Panc1 (cell line): ENCODE results near the gene MAPKBP1. TPM values are rescaled to one million over a fixed set of nuclear protein-coding genes. Genes with fewer than 3 reads are reported as not detected.

ENCODE experiments used
- ATAC-seq: fragments of 200-7000 bp; cut with Tn5 transposase; 2 replicates; pipeline ENCODE4 v1.9.1; 2020; ENCODE audit warnings: mild to moderate bottlenecking, moderate library complexity
- BruUV-seq: library from RNA; stranded (reverse); fragments of 400-500 nt; replicated peaks from 2 replicates; lab custom pipeline; 2021; lab: Mats Ljungman, UMichigan
- CTCF ChIA-PET: fragments of 300-600 bp; sonication (Branson Sonifier 250); formaldehyde crosslinking; loops from one replicate; lab custom pipeline; 2022; ENCODE audit warnings: antibody characterized with exemption; lab: Charles Lee
- POLR2A ChIA-PET: fragments of 300-600 bp; sonication (Branson Sonifier 250); formaldehyde crosslinking; loops from one replicate; lab custom pipeline; 2022; ENCODE audit warnings: antibody characterized with exemption; lab: Charles Lee
- DNase-seq: peaks from one replicate; pipeline ENCODE4 v3.0.0-alpha.2; 2010; ENCODE audit warnings: low read depth, low spot score
- H3K27ac ChIP-seq: 2 replicates; pipeline ENCODE4 v1.5.1; 2011; ENCODE audit warnings: mild to moderate bottlenecking, low read length, inconsistent platforms
- H3K27me3 ChIP-seq: fragments of 200-500 bp; sonication (Bioruptor generic); 2 replicates; pipeline ENCODE4 v1.6.0; 2014; ENCODE audit warnings: low read length, inconsistent platforms; ENCODE audit not compliant: control insufficient read depth, insufficient read depth
- H3K36me3 ChIP-seq: fragments of 200-500 bp; sonication (Bioruptor generic); 2 replicates; pipeline ENCODE4 v1.5.1; 2014; ENCODE audit warnings: inconsistent platforms, mild to moderate bottlenecking, low read length, moderate library complexity; ENCODE audit not compliant: control insufficient read depth, insufficient read depth
- H3K4me1 ChIP-seq: 2 replicates; pipeline ENCODE4 v1.5.1; 2011; ENCODE audit warnings: inconsistent platforms, mild to moderate bottlenecking, low read length, moderate library complexity; ENCODE audit not compliant: control insufficient read depth, insufficient read depth
- H3K4me3 ChIP-seq, 2 experiments: 2 replicates each; pipeline ENCODE4 v1.5.1; 2011 to 2012; ENCODE audit warnings: low read depth in 2 of 2, low read length in 2 of 2, mild to moderate bottlenecking in 2 of 2, inconsistent platforms in 1 of 2, moderate library complexity in 1 of 2
- H3K9me3 ChIP-seq: fragments of 200-500 bp; sonication (Bioruptor generic); 2 replicates; pipeline ENCODE4 v1.5.1; 2014; ENCODE audit warnings: low read depth, mild to moderate bottlenecking, inconsistent platforms, low read length, moderate library complexity; ENCODE audit not compliant: control insufficient read depth, insufficient read depth
- CTCF ChIP-seq: fragments of 450-650 bp; IDR thresholded peaks from 2 replicates; pipeline ENCODE4 v1.5.1; 2017; ENCODE audit warnings: mild to moderate bottlenecking
- POLR2AphosphoS5 ChIP-seq: IDR thresholded peaks from 2 replicates; pipeline ENCODE4 v1.6.1; 2012; ENCODE audit warnings: mild to moderate bottlenecking, low read depth, low read length, moderate library complexity
- REST ChIP-seq, 2 experiments: IDR thresholded peaks; 2 replicates each; pipeline ENCODE4 v1.6.1; 2011 to 2012; ENCODE audit warnings: low read depth in 2 of 2, control low read depth in 1 of 2, low read length in 1 of 2, mild to moderate bottlenecking in 1 of 2, moderate library complexity in 1 of 2; ENCODE audit not compliant: insufficient read depth in 1 of 2
- SIN3A ChIP-seq: IDR thresholded peaks from 2 replicates; pipeline ENCODE4 v1.6.1; 2012; ENCODE audit warnings: low read depth, mild to moderate bottlenecking, low read length, moderate library complexity, borderline replicate concordance; ENCODE audit not compliant: insufficient read depth
- TCF7L2 ChIP-seq: IDR thresholded peaks from 2 replicates; pipeline ENCODE4 v1.6.1; 2011; ENCODE audit warnings: mild to moderate bottlenecking, low read depth, low read length, inconsistent platforms
- in situ Hi-C: cut with HindIII; loops from 2 replicates; pipeline ENCODE4 v1.10.0; 2016; ENCODE audit warnings: low sequenced_read_pairs, low pct_unique_long_range_greater_than_20kb
- intact Hi-C: fragments of 100-400 bp; cut with micrococcal nuclease; formaldehyde crosslinking; loops from one replicate; pipeline ENCODE4 v1.10.0; 2022; ENCODE audit not compliant: unreplicated experiment
- total RNA-seq: library from RNA; stranded (reverse); gene quantifications from one replicate; pipeline ENCODE4 v1.2.1, GENCODE V29; 2021; ENCODE audit not compliant: unreplicated experiment

The MAPKBP1 gene
- total RNA-seq, 1 experiment from 2014 or later, result 38.4 TPM

GRCh38 chr15:41788262-41788661 lies 14.0 kb downstream of the MAPKBP1 start:
- intact Hi-C loops, result no loop called here
- no peaks in the 10 kb centered on the region for H3K36me3 ChIP-seq
- H3K27me3 ChIP-seq, result no peaks in the 10 kb centered on the region
- POLR2A ChIA-PET, result no interaction called here
- no peak overlapping the region for H3K4me3 ChIP-seq
- H3K4me1 ChIP-seq, result peaks cover 22% of the 10 kb centered on the region
- DNase-seq (no peak), ATAC-seq (no peak)
- in situ Hi-C loops, result no loop called here
- H3K9me3 ChIP-seq, result no peaks in the 10 kb centered on the region
- CTCF ChIA-PET, result no interaction called here
- TF ChIP-seq POLR2AphosphoS5, result no peak
- TF ChIP-seq SIN3A, result no peak
- TF ChIP-seq CTCF, result no peak
- TF ChIP-seq REST (IDR thresholded peaks at IDR 0.05; ENCODE audit: insufficient read depth in 1 of 2, low read depth in 2 of 2, low read length in 1 of 2), result no peak
- TF ChIP-seq TCF7L2, result no peak
- TSS peak; percentile 42 for BruUV-seq
- no peak overlapping the region for H3K27ac ChIP-seq

GRCh38 chr15:41789236-41789635 lies 15.0 kb downstream of the MAPKBP1 start:
- H3K27me3 ChIP-seq, result no peaks in the 10 kb centered on the region
- ChIA-PET POLR2A (no interaction called here), CTCF (interaction anchor here (0.6 kb wide), 1 partner anchor 9 kb away, joined by 3 read pairs; no protein-coding TSS in a partner anchor)
- H3K36me3 ChIP-seq, result no peaks in the 10 kb centered on the region
- H3K9me3 ChIP-seq, result no peaks in the 10 kb centered on the region
- no peak overlapping the region for H3K27ac ChIP-seq
- DNase-seq (no peak), ATAC-seq (no peak)
- no TSS peak for BruUV-seq
- intact Hi-C loops, result no loop called here
- H3K4me3 ChIP-seq, result no peak overlapping the region
- H3K4me1 ChIP-seq, result peaks cover 22% of the 10 kb centered on the region
- in situ Hi-C loops, result no loop called here
- no peak for TF ChIP-seq POLR2AphosphoS5
- no peak for TF ChIP-seq TCF7L2
- no peak for TF ChIP-seq CTCF
- no peak for TF ChIP-seq SIN3A
- no peak for TF ChIP-seq REST (IDR thresholded peaks at IDR 0.05; ENCODE audit: insufficient read depth in 1 of 2, low read depth in 2 of 2, low read length in 1 of 2)
